OCI-LY3 (cell line): ENCODE results near the gene LPAR4.

Experiments
- H2AFZ ChIP-seq: fragments of 200-600, 300-600 bp; shearing (Covaris generic); 2 replicates; pipeline ENCODE4 v1.6.0; 2014; ENCODE audit warnings: antibody characterized with exemption, low read depth, low read length
- H3K27ac ChIP-seq: fragments of 200-600, 300-600 bp; sonication (generic); 2 replicates; pipeline ENCODE4 v1.5.1; 2014; ENCODE audit warnings: mild to moderate bottlenecking, low read length, moderate library complexity, mixed read lengths
- H3K27me3 ChIP-seq: fragments of 200-600, 300-600 bp; sonication (generic); 2 replicates; pipeline ENCODE4 v1.6.1; 2014; ENCODE audit warnings: low read depth, low read length, mixed read lengths
- H3K36me3 ChIP-seq: fragments of 200-600, 300-600 bp; sonication (generic); replicated peaks from 2 replicates; pipeline ENCODE3; 2014; ENCODE audit warnings: low read depth, low read length, mixed read lengths
- H3K4me1 ChIP-seq: fragments of 300-600, 200-600 bp; sonication (generic); 2 replicates; pipeline ENCODE4 v1.6.1; 2014; ENCODE audit warnings: low read length, mixed read lengths
- H3K4me2 ChIP-seq: fragments of 200-600, 300-600 bp; sonication (generic); 2 replicates; pipeline ENCODE4 v1.6.1; 2014; ENCODE audit warnings: low read length, mixed read lengths
- H3K4me3 ChIP-seq: fragments of 300-600, 200-600 bp; sonication (generic); 2 replicates; pipeline ENCODE4 v1.5.1; 2014; ENCODE audit warnings: antibody characterized with exemption, mild to moderate bottlenecking, low read length, moderate library complexity
- H3K79me2 ChIP-seq: fragments of 300-600, 200-600 bp; shearing (Covaris generic); 2 replicates; pipeline ENCODE4 v1.6.1; 2014; ENCODE audit warnings: mild to moderate bottlenecking, low read length, mixed read lengths
- H3K9ac ChIP-seq: fragments of 300-600, 200-600 bp; shearing (Covaris generic); 2 replicates; pipeline ENCODE4 v1.6.0; 2014; ENCODE audit warnings: mild to moderate bottlenecking, low read length, moderate library complexity
- H3K9me3 ChIP-seq: fragments of 200-600, 300-600 bp; shearing (Covaris generic); 2 replicates; pipeline ENCODE4 v1.6.1; 2014; ENCODE audit warnings: low read length, mixed read lengths; ENCODE audit not compliant: insufficient read depth
- H4K20me1 ChIP-seq: fragments of 200-600, 300-600 bp; sonication (generic); 2 replicates; pipeline ENCODE4 v1.6.1; 2016; ENCODE audit warnings: low read length, mixed read lengths; ENCODE audit not compliant: insufficient read depth
- EZH2phosphoT487 ChIP-seq: fragments of 200-600 bp; shearing (Covaris generic); IDR thresholded peaks from 2 replicates; pipeline ENCODE4 v1.6.1; 2018; ENCODE audit warnings: antibody characterized with exemption, mixed run types, low read depth
- TF ChIP-seq, protein P1 (sequence below): fragments of 200-600, 300-600 bp; sonication (generic); IDR thresholded peaks from 2 replicates; pipeline ENCODE4 v1.5.1; 2014; ENCODE audit warnings: antibody characterized with exemption, low read length, low read depth

The LPAR4 gene

DNA sequence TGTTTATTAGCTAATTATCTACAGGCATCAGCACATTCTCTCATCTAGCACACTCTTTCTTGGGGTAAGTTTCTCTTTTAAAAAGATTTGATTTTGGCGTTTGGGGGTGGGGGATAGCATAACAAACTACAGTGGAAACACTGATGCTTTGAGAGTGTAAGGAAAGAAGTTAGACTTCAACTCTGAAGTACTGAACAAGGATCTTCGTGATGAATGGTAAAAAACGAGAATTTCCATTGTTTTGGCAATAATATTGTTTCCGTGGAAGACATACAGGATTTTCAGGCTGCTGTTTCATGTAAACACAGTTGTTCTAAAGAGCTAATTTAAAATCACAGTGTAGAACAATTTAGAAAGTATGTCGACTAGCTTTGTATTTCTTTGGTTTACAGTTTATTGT, 451 bp downstream of the LPAR4 start:
- Histone ChIP-seq H3K27me3 (no peaks in the 10 kb centered on the region), H3K4me3 (no peak overlapping the region), H2AFZ (no peak overlapping the region), H3K36me3 (no peaks in the 10 kb centered on the region), H3K79me2 (no peaks in the 10 kb centered on the region), H3K4me2 (no peak overlapping the region), H3K9ac (no peak overlapping the region), H4K20me1 (no peaks in the 10 kb centered on the region), H3K9me3 (no peaks in the 10 kb centered on the region), H3K4me1 (no peaks in the 10 kb centered on the region), H3K27ac (no peak overlapping the region)
- TF ChIP-seq, protein P1, sequence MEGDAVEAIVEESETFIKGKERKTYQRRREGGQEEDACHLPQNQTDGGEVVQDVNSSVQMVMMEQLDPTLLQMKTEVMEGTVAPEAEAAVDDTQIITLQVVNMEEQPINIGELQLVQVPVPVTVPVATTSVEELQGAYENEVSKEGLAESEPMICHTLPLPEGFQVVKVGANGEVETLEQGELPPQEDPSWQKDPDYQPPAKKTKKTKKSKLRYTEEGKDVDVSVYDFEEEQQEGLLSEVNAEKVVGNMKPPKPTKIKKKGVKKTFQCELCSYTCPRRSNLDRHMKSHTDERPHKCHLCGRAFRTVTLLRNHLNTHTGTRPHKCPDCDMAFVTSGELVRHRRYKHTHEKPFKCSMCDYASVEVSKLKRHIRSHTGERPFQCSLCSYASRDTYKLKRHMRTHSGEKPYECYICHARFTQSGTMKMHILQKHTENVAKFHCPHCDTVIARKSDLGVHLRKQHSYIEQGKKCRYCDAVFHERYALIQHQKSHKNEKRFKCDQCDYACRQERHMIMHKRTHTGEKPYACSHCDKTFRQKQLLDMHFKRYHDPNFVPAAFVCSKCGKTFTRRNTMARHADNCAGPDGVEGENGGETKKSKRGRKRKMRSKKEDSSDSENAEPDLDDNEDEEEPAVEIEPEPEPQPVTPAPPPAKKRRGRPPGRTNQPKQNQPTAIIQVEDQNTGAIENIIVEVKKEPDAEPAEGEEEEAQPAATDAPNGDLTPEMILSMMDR: no peak
- TF ChIP-seq EZH2phosphoT487: no peak

DNA sequence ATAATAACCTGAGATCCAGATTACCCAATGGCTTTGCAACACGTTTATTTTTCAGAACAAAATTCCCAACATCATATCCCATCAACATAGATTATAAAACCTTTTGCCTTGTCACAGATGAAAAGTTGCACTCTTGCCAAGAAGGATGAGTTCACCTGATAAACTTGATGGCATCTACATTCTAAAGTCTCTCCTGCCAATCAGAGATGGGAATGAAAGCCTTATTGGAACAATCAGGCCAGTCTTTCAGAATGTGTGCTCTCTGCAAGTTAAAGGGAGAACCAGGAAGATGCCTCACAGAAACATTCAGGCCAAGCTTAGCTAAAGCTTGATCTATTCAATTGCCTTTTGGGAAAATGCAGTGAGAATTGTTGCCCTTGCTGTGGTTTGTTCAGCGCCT, 1.3 kb downstream of the LPAR4 start:
- Histone ChIP-seq H3K9me3 (no peaks in the 10 kb centered on the region), H2AFZ (no peak overlapping the region), H3K79me2 (no peaks in the 10 kb centered on the region), H3K36me3 (no peaks in the 10 kb centered on the region), H3K27ac (no peak overlapping the region), H3K27me3 (no peaks in the 10 kb centered on the region), H3K9ac (no peak overlapping the region), H3K4me1 (peaks cover 6% of the 10 kb centered on the region), H3K4me3 (no peak overlapping the region), H3K4me2 (no peak overlapping the region), H4K20me1 (no peaks in the 10 kb centered on the region)
- TF ChIP-seq, protein P1: no peak
- no peak for TF ChIP-seq EZH2phosphoT487

DNA sequence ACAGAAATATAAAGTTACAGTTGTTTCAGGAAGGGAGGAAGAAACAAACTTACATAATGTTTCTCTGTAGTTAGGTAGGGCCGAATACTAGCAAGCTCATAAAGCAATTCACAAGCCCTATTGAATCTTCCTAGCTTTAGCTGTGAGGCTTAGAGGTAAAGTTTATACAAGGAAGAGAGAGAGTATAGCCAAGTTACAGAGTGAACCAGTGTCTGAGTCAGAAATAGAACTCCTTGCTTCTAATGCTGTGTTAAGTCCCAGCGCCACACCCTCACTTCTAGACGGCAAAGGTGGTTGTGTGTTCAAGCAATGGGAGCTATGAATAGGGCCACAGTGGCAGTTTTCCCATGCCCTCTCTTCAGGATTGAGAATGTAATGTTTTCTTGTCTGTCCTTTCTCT, 6.1 kb downstream of the LPAR4 start:
- H3K4me2 ChIP-seq: 0 out of 2 replicates have a peak overlapping the region, but pooled peaks have one; percentile 12

DNA sequence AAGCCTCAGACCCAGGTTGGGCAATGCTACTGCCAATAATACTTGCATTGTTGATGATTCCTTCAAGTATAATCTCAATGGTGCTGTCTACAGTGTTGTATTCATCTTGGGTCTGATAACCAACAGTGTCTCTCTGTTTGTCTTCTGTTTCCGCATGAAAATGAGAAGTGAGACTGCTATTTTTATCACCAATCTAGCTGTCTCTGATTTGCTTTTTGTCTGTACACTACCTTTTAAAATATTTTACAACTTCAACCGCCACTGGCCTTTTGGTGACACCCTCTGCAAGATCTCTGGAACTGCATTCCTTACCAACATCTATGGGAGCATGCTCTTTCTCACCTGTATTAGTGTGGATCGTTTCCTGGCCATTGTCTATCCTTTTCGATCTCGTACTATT, 7.4 kb downstream of the LPAR4 start:
- no peaks in the 10 kb centered on the region for H3K79me2 ChIP-seq
- H3K36me3 ChIP-seq: no peaks in the 10 kb centered on the region
- TF ChIP-seq, protein P1: peak; percentile 58
- no peak for TF ChIP-seq EZH2phosphoT487
- H2AFZ ChIP-seq: peak overlapping the region; percentile 86
- no peaks in the 10 kb centered on the region for H4K20me1 ChIP-seq
- H3K27me3 ChIP-seq: no peaks in the 10 kb centered on the region
- H3K4me2 ChIP-seq: peak overlapping the region; percentile 97
- peak overlapping the region; percentile 42 for H3K27ac ChIP-seq
- peaks cover 28% of the 10 kb centered on the region for H3K4me1 ChIP-seq
- no peaks in the 10 kb centered on the region for H3K9me3 ChIP-seq
- peak overlapping the region; percentile 62 for H3K4me3 ChIP-seq
- peak overlapping the region; percentile 42 for H3K9ac ChIP-seq

More for the DNA sequence above, 6.1 kb downstream of the LPAR4 start:
- no peaks in the 10 kb centered on the region for H3K36me3 ChIP-seq
- peaks cover 28% of the 10 kb centered on the region for H3K4me1 ChIP-seq
- H3K9me3 ChIP-seq: no peaks in the 10 kb centered on the region
- TF ChIP-seq EZH2phosphoT487: no peak
- TF ChIP-seq, protein P1: no peak
- H3K9ac ChIP-seq: no peak overlapping the region
- H3K79me2 ChIP-seq: no peaks in the 10 kb centered on the region
- no peaks in the 10 kb centered on the region for H3K27me3 ChIP-seq
- no peak overlapping the region for H3K4me3 ChIP-seq
- no peak overlapping the region for H3K27ac ChIP-seq
- H4K20me1 ChIP-seq: no peaks in the 10 kb centered on the region
- 0 out of 2 replicates have a peak overlapping the region, but pooled peaks have one; percentile 20 for H2AFZ ChIP-seq
